ENCODE results near the gene AGFG2.
"Not testable (repeated sequence)": the region's sequence is repeated elsewhere in the genome, so short reads cannot be mapped to it uniquely, and the experiment has no call there.

The AGFG2 gene

DNA sequence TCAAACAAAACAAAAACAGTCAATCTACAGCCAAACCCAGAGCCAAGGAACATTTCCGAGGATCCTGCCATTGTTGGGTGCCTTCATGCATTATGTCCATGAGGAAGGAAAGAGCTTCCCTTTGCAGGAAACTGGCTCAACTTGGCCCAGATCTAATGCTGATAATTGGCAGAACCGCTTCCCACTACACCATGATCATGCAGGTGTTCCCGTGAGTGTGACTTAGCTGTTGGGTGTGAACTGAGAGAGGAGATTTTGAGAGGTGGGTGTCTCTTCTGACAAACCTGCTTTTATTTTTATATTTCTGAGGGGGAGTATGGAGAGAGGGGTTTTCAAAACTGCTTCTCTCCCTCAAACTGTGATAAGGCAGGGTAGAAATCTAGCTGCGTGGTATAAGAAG is 20.1 kb downstream of the AGFG2 start:
- Histone ChIP-seq H3K9ac (no peak overlapping the region), H3K27ac (no peak overlapping the region), H4K20me1 (peaks cover 0 to 7% (median 0%) of the 10 kb centered on the region in 11 experiments; a peak in 1 of 22 replicates), H3K27me3 (no peaks in the 10 kb centered on the region), H3K9me3 (replicated peaks in 1 of 11) (no peaks in the 10 kb centered on the region), H3K4me2 (no peak overlapping the region), H3K36me3 (peaks cover 14 to 69% (median 37%) of the 10 kb centered on the region in 11 experiments; a peak in 21 of 22 replicates), H3K4me3 (no peak overlapping the region), H3K4me1 (peaks cover 0 to 26% (median 2%) of the 10 kb centered on the region in 10 experiments; a peak in 10 of 20 replicates)
- no peak for TF ChIP-seq Cebpa-rat (IDR thresholded peaks at IDR 0.05)

DNA sequence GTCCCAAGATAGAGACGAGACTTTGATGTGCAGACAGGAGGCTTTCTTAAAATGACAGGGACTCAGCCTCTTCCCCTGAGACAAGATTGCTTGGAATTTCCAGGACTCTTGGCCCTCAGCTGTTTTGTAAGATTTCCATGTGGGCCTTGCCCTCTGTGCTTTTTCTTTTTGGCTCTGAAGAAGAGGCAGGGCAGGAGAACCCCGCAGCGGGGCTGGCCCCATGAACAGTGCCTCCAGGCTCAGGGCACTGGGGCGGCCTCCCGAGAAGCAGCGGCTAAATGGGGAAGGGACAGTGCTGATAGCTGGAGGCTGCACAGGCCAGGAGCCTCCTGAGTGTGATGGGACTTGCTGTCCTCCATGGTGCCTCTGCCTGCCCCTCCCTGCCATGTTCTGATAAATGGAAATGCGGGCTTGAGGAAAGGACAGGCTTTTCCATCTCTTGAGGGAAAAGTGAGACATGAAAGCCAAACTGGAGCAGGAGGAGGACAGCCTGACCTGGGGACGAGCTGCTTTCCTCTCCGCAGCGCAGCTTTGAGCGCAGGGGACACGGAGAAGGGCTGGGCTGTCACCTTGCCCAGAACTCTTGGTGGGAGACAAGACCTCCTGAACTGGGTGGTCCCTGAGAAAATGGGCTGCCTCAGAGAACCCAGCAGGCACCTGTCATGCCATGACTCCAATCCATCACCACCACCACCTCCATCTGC is 22.6 kb downstream of the AGFG2 start:
- H3K4me3 ChIP-seq: no peak overlapping the region
- H3K4me1 ChIP-seq: peaks cover 0 to 9% (median 5%) of the 10 kb centered on the region in 10 experiments; a peak in 11 of 20 replicates
- no peaks in the 10 kb centered on the region for H3K9me3 ChIP-seq (replicated peaks in 1 of 11)
- H3K27me3 ChIP-seq: no peaks in the 10 kb centered on the region
- H3K36me3 ChIP-seq: peaks cover under 1 to 48% (median 21%) of the 10 kb centered on the region in 11 experiments; a peak in 19 of 22 replicates
- H3K27ac ChIP-seq: no peak overlapping the region
- TF ChIP-seq Cebpa-rat (IDR thresholded peaks at IDR 0.05): no peak
- H3K4me2 ChIP-seq: no peak overlapping the region
- peaks cover 0 to 7% (median 0%) of the 10 kb centered on the region in 11 experiments; a peak in 1 of 22 replicates for H4K20me1 ChIP-seq
- peak overlapping the region in 3 of 11 experiments; percentile 1 to 41 (median 22); a peak in 2 of 22 replicates for H3K9ac ChIP-seq

DNA sequence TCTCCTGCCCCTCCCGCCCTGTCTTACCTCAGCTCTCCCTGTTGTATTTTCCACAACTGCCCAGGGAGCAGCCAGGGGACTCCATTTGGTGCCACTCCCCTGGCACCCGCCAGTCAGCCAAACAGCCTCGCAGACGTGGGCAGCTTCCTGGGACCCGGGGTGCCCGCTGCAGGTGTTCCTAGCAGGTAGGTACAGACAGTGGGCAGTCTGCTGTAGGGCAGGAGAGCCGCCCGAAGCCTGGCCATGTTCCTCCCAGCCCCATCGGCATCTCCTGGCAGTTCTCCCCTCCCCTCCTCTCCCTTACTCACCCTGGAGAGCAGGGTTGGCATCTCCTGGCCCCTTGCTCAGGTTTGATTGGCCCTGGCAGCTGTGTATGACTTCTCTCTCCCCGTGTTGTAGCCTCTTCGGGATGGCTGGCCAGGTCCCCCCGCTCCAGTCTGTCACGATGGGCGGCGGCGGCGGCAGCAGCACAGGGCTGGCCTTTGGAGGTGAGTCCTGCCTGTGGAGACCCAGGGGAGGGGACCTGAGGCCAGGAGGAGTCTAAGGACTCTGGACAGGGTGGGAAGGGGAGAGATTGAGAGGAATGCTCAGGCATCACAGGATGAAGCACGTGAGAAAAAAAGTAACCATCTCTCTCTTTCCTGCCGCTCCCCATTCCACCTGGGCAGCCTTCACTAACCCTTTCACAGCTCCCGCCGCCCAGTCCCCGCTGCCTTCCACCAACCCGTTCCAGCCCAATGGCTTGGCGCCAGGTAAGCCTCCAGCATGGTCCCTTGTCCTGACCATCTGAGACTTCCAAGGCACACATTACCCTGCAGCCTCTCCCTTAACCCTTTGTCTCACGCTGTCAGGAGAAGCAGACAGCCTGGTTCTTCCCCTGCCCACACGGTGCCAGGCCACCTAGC is 23.4 kb downstream of the AGFG2 start:
- peaks cover 0 to 9% (median 0%) of the 10 kb centered on the region in 11 experiments; a peak in 3 of 22 replicates for H4K20me1 ChIP-seq
- H3K9ac ChIP-seq: peak overlapping the region in 2 of 11 experiments; percentile 25 to 50; a peak in 1 of 22 replicates

DNA sequence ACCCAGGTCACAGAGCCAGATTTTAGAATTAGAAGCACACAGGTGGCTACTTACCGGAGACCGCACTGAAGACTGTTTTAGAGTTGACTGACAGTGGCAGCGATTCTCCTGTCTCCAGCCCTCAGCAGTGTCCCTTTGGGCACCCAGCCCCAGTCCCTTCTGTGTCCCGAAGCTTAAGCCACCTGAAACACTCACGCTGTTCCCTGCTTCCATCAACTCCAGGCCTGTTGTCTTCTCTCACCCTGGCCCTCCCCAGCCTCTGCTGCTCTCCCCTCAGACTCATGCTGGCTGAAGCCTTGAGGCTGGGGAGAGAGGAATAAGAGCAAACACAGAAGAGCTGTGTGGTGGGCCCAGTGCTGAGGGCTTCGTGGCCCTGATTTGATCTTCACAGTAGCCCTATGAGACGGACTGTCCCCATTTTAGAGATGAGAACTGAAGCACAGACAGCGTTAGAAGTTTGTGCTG is 24.1 kb downstream of the AGFG2 start:
- Histone ChIP-seq H3K9me3 (replicated peaks in 1 of 11) (no peaks in the 10 kb centered on the region), H3K4me2 (no peak overlapping the region), H3K4me3 (no peak overlapping the region), H4K20me1 (peaks cover 0 to 9% (median 0%) of the 10 kb centered on the region in 11 experiments; a peak in 3 of 22 replicates), H3K27me3 (no peaks in the 10 kb centered on the region), H3K4me1 (peaks cover 11 to 21% (median 18%) of the 10 kb centered on the region in 10 experiments), H3K9ac (peak overlapping the region in 1 of 11 experiments; percentile 50; a peak in 1 of 22 replicates), H3K36me3 (peaks cover 0 to 36% (median 15%) of the 10 kb centered on the region in 11 experiments; a peak in 11 of 22 replicates), H3K27ac (no peak overlapping the region)
- TF ChIP-seq Cebpa-rat (IDR thresholded peaks at IDR 0.05): no peak

More for the DNA sequence above, 23.4 kb downstream of the AGFG2 start:
- H3K36me3 ChIP-seq: peaks cover 0 to 42% (median 15%) of the 10 kb centered on the region in 11 experiments; a peak in 11 of 22 replicates
- H3K27ac ChIP-seq: no peak overlapping the region
- H3K4me1 ChIP-seq: peaks cover 4 to 14% (median 11%) of the 10 kb centered on the region in 10 experiments; a peak in 19 of 20 replicates
- H3K9me3 ChIP-seq (replicated peaks in 1 of 11): no peaks in the 10 kb centered on the region
- TF ChIP-seq Cebpa-rat (IDR thresholded peaks at IDR 0.05): no peak
- H3K27me3 ChIP-seq: no peaks in the 10 kb centered on the region
- H3K4me3 ChIP-seq: no peak overlapping the region
- H3K4me2 ChIP-seq: no peak overlapping the region

DNA sequence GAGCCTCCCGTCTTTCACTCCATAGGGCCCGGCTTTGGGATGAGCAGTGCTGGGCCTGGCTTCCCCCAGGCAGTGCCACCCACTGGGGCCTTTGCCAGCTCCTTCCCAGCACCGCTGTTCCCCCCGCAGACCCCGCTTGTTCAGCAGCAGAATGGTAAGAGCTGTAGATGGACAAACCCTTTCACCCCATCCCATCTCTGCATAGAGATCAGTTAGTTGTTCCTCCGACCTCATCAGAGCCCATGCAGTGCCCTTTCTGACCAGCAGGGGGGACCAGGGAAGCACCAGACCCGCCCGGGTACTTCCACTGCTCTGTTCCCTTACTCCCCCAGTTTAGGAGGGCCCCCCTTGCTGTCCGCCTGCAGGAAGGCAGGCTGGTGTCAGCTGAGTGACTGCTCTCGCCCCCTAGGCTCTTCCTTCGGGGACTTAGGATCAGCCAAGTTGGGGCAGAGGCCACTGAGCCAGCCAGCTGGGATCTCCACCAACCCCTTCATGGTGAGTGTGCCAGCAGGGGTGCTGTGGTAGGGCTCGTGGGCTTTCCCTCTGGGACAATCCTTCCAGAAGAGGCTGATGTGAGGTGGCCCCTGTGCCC is 24.9 kb downstream of the AGFG2 start:
- H3K4me2 ChIP-seq: peak overlapping the region in 3 of 11 experiments; percentile 5 to 44 (median 28); a peak in 6 of 22 replicates
- H3K4me1 ChIP-seq: peaks cover 19 to 28% (median 26%) of the 10 kb centered on the region in 10 experiments
- 0 out of 22 replicates have a peak overlapping the region, but pooled peaks of 1 of the 11 experiments have one; percentile 6 for H3K27ac ChIP-seq
- peaks cover 0 to 13% (median 0%) of the 10 kb centered on the region in 11 experiments; a peak in 3 of 22 replicates for H4K20me1 ChIP-seq
- H3K9ac ChIP-seq: peak overlapping the region in 2 of 11 experiments; percentile 27 to 37; a peak in 1 of 22 replicates
- H3K27me3 ChIP-seq: peaks cover 0 to 2% (median 0%) of the 10 kb centered on the region in 11 experiments; a peak in 8 of 22 replicates
- H3K36me3 ChIP-seq: peaks cover 0 to 28% (median 15%) of the 10 kb centered on the region in 11 experiments; a peak in 11 of 22 replicates
- no peak for TF ChIP-seq Cebpa-rat (IDR thresholded peaks at IDR 0.05)
- H3K4me3 ChIP-seq: no peak overlapping the region
- H3K9me3 ChIP-seq (replicated peaks in 1 of 11): no peaks in the 10 kb centered on the region

DNA sequence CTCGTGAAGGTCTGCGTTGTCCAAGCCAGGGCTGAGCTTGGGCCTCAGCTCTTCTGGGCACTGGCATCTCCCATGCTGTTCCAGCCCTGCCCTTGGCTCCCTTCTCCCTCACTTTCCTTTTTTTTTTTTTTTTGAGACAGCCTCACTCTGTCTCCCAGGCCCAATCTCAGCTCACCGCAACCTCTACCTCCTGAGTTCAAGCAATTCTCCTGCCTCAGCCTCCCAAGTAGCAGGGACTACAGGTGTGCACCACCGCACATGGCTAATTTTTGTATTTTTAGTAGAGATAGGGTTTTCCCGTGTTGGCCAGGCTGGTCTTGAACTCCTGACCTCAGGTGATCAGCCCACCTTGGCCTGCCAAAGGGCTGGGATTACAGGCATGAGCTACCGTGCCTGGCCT is 25.4 kb downstream of the AGFG2 start:
- peaks cover 0 to 16% (median 0%) of the 10 kb centered on the region in 11 experiments; a peak in 6 of 22 replicates for H4K20me1 ChIP-seq
- H3K36me3 ChIP-seq: peaks cover 0 to 27% (median 15%) of the 10 kb centered on the region in 11 experiments; a peak in 11 of 22 replicates
- peaks cover 24 to 33% (median 31%) of the 10 kb centered on the region in 10 experiments for H3K4me1 ChIP-seq
- H3K4me2 ChIP-seq: peak overlapping the region in 3 of 11 experiments; percentile 5 to 44 (median 28); a peak in 3 of 22 replicates
- not testable (repeated sequence) for H3K27me3 ChIP-seq; H3K9me3 ChIP-seq (replicated peaks in 1 of 11); H3K4me3 ChIP-seq
- 0 out of 22 replicates have a peak overlapping the region, but pooled peaks of 1 of the 11 experiments have one; percentile 6 for H3K27ac ChIP-seq
- H3K9ac ChIP-seq: peak overlapping the region in 2 of 11 experiments; percentile 27 to 37; a peak in 1 of 22 replicates

DNA sequence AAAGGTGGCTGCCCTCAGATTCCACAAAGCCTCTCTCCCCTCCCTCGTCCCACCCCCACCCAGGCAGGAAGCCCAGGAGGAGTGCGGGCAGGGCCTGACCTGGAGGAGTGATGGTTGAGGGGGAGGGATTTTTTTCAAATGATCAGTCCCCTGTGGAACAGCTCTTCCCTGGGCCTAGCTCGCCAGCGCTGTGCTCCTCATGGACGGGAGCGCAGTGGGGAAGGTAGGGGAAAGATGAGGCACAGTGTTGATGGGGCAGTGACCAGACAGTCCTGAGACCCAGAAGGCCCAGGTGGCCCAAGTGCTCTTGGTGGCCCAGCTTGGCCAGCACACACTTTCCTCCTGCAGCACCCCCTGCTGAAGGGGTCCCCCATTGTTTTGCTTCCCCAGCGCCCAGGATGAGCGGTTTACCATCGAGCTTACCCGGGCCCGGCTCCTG is 26.1 kb downstream of the AGFG2 start:
- H3K36me3 ChIP-seq: peaks cover 0 to 27% (median 15%) of the 10 kb centered on the region in 11 experiments; a peak in 11 of 22 replicates
- no peaks in the 10 kb centered on the region for H3K9me3 ChIP-seq (replicated peaks in 1 of 11)
- peaks cover 6 to 15% (median 12%) of the 10 kb centered on the region in 11 experiments; a peak in 21 of 22 replicates for H3K27me3 ChIP-seq
- H3K4me1 ChIP-seq: peaks cover 32 to 41% (median 37%) of the 10 kb centered on the region in 10 experiments
- peaks cover 0 to 23% (median 6%) of the 10 kb centered on the region in 11 experiments; a peak in 14 of 22 replicates for H4K20me1 ChIP-seq
- H3K9ac ChIP-seq: no peak overlapping the region
- TF ChIP-seq Cebpa-rat (IDR thresholded peaks at IDR 0.05): no peak
- H3K27ac ChIP-seq: no peak overlapping the region
- H3K4me3 ChIP-seq: no peak overlapping the region
- no peak overlapping the region for H3K4me2 ChIP-seq

Measured in BLaER1 treated with 17β-estradiol and CSF1 and Interleukin-3, amounts not matched to agents 10 nM and 100 nM (cell line).